OCI-LY1 (cell line): Measurements from ENCODE around the gene BPIFB4.

Experiments used
- H2AFZ ChIP-seq: fragments of 200-600 bp; sonication (generic), shearing (Covaris generic); 2 replicates; pipeline ENCODE4 v1.6.0; 2014; ENCODE audit warnings: antibody characterized with exemption, mild to moderate bottlenecking, low read length
- H3F3A ChIP-seq: fragments of 200-600 bp; sonication (generic), shearing (Covaris generic); 2 replicates; pipeline ENCODE4 v1.6.0; 2014; ENCODE audit warnings: mild to moderate bottlenecking, antibody characterized with exemption, low read length, moderate library complexity; ENCODE audit not compliant: insufficient read depth
- H3K27ac ChIP-seq: fragments of 200-600 bp; sonication (generic); 2 replicates; pipeline ENCODE4 v1.5.1; 2014; ENCODE audit warnings: low read length, mixed run types, mild to moderate bottlenecking, low read depth; ENCODE audit not compliant: poor library complexity, severe bottlenecking
- H3K27me3 ChIP-seq: fragments of 200-600 bp; sonication (generic); 2 replicates; pipeline ENCODE4 v1.6.0; 2014; ENCODE audit warnings: antibody characterized with exemption, mild to moderate bottlenecking, low read length, moderate library complexity; ENCODE audit not compliant: insufficient read depth
- H3K36me3 ChIP-seq: fragments of 200-600 bp; sonication (generic); 2 replicates; pipeline ENCODE4 v1.6.1; 2014; ENCODE audit warnings: mild to moderate bottlenecking, antibody characterized with exemption, low read length, moderate library complexity, mixed read lengths; ENCODE audit not compliant: insufficient read depth
- H3K4me1 ChIP-seq: fragments of 200-600 bp; sonication (generic); 2 replicates; pipeline ENCODE4 v1.5.1; 2014; ENCODE audit warnings: mild to moderate bottlenecking, low read length, moderate library complexity; ENCODE audit not compliant: insufficient read depth, severe bottlenecking
- H3K4me2 ChIP-seq: fragments of 200-600 bp; sonication (generic), shearing (Covaris generic); 2 replicates; pipeline ENCODE4 v1.6.1; 2014; ENCODE audit warnings: low read length
- H3K4me3 ChIP-seq: fragments of 200-600 bp; sonication (generic); 2 replicates; pipeline ENCODE4 v1.5.1; 2014; ENCODE audit warnings: low read length, low read depth, mild to moderate bottlenecking, mixed read lengths; ENCODE audit not compliant: poor library complexity, severe bottlenecking
- H3K79me2 ChIP-seq: fragments of 200-600 bp; shearing (Covaris generic); 2 replicates; pipeline ENCODE4 v1.6.1; 2016; ENCODE audit warnings: mixed run types, low read length, mixed read lengths; ENCODE audit not compliant: insufficient read depth
- H3K9ac ChIP-seq: fragments of 200-600 bp; sonication (generic), shearing (Covaris generic); 2 replicates; pipeline ENCODE4 v1.6.1; 2014; ENCODE audit warnings: mild to moderate bottlenecking, low read length, mixed read lengths
- H3K9me2 ChIP-seq: fragments of 200-600 bp; sonication (generic), shearing (Covaris generic); 2 replicates; pipeline ENCODE4 v1.6.1; 2014; ENCODE audit warnings: low read depth, mild to moderate bottlenecking, low read length, mixed read lengths
- H3K9me3 ChIP-seq: fragments of 200-600 bp; shearing (Covaris generic); 2 replicates; pipeline ENCODE4 v1.6.1; 2014; ENCODE audit warnings: low read length, mixed read lengths
- H4K20me1 ChIP-seq: fragments of 200-600 bp; sonication (generic), shearing (Covaris generic); 2 replicates; pipeline ENCODE4 v1.6.0; 2016; ENCODE audit warnings: mild to moderate bottlenecking, low read length; ENCODE audit not compliant: insufficient read depth
- CTCF ChIP-seq: fragments of 200-600 bp; sonication (generic), shearing (Covaris generic); IDR thresholded peaks from 2 replicates; pipeline ENCODE4 v1.5.1; 2017; ENCODE audit warnings: mild to moderate bottlenecking, antibody characterized with exemption, low read length, moderate library complexity, mixed read lengths
- EZH2 ChIP-seq: fragments of 200-600 bp; sonication (generic), shearing (Covaris generic); IDR thresholded peaks from 2 replicates; pipeline ENCODE4 v1.8.0; 2017; ENCODE audit warnings: borderline replicate concordance, mixed run types, mild to moderate bottlenecking, antibody characterized with exemption, low read length, moderate library complexity, mixed read lengths

The BPIFB4 gene

GRCh38 chr20:33064572-33065287, 14.7 kb upstream of the BPIFB4 start:
- no peaks in the 10 kb centered on the region for H3K36me3 ChIP-seq
- 0 out of 2 replicates have a peak, but pooled peaks cover 5% of the 10 kb centered on the region for H3K27me3 ChIP-seq
- H3K4me3 ChIP-seq: no peak overlapping the region
- TF ChIP-seq CTCF: no peak
- no peaks in the 10 kb centered on the region for H4K20me1 ChIP-seq
- H3K4me1 ChIP-seq: no peaks in the 10 kb centered on the region
- H3K9me2 ChIP-seq: no peaks in the 10 kb centered on the region
- H3F3A ChIP-seq: no peaks in the 10 kb centered on the region
- H2AFZ ChIP-seq: no peak overlapping the region
- H3K4me2 ChIP-seq: no peak overlapping the region
- H3K9me3 ChIP-seq: no peaks in the 10 kb centered on the region
- H3K27ac ChIP-seq: no peak overlapping the region
- no peak overlapping the region for H3K9ac ChIP-seq
- H3K79me2 ChIP-seq: no peaks in the 10 kb centered on the region

- Histone ChIP-seq H3K9ac (no peak overlapping the region), H3K27me3 (0 out of 2 replicates have a peak, but pooled peaks cover 5% of the 10 kb centered on the region)
These were observed 13.7 kb upstream of the BPIFB4 start for GRCh38 chr20:33065785-33066184.

GRCh38 chr20:33067806-33068205, 11.6 kb upstream of the BPIFB4 start:
- Histone ChIP-seq H3K36me3 (no peaks in the 10 kb centered on the region), H4K20me1 (no peaks in the 10 kb centered on the region), H3K4me2 (no peak overlapping the region), H3K9ac (no peak overlapping the region), H3K4me3 (no peak overlapping the region), H3K4me1 (no peaks in the 10 kb centered on the region), H3K9me3 (no peaks in the 10 kb centered on the region), H3K9me2 (no peaks in the 10 kb centered on the region), H3F3A (no peaks in the 10 kb centered on the region), H3K27me3 (0 out of 2 replicates have a peak, but pooled peaks cover 9% of the 10 kb centered on the region), H2AFZ (no peak overlapping the region), H3K79me2 (no peaks in the 10 kb centered on the region), H3K27ac (no peak overlapping the region)
- no peak for TF ChIP-seq CTCF
- no peak for TF ChIP-seq EZH2

More at GRCh38 chr20:33065785-33066184, 13.7 kb upstream of the BPIFB4 start:
- Histone ChIP-seq H3K79me2 (no peaks in the 10 kb centered on the region), H3K4me3 (no peak overlapping the region), H3K36me3 (no peaks in the 10 kb centered on the region), H3K4me2 (no peak overlapping the region), H3K27ac (no peak overlapping the region), H3K9me3 (no peaks in the 10 kb centered on the region), H4K20me1 (no peaks in the 10 kb centered on the region), H3K4me1 (no peaks in the 10 kb centered on the region), H3K9me2 (no peaks in the 10 kb centered on the region), H3F3A (no peaks in the 10 kb centered on the region), H2AFZ (no peak overlapping the region)
- TF ChIP-seq EZH2 (no peak), CTCF (no peak)
